Hepatocyte (in vitro differentiated cells): ENCODE data around the gene EXOC8.

Experiments
- CTCF ChIP-seq: fragments of 200-600 bp; sonication (generic); IDR thresholded peaks from 2 replicates; pipeline ENCODE4 v1.5.1; 2016; ENCODE audit warnings: antibody characterized with exemption, mild to moderate bottlenecking; ENCODE audit not compliant: poor library complexity
- EZH2 ChIP-seq: fragments of 200-600 bp; sonication (generic); IDR thresholded peaks from 2 replicates; pipeline ENCODE4 v1.6.1; 2016; ENCODE audit warnings: antibody characterized with exemption, mild to moderate bottlenecking, borderline replicate concordance
- EZH2phosphoT487 ChIP-seq: fragments of 200-600 bp; sonication (generic); IDR thresholded peaks from one replicate; pipeline ENCODE4 v1.6.1; 2018; ENCODE audit warnings: antibody characterized with exemption, mild to moderate bottlenecking, low read depth, moderate library complexity; ENCODE audit not compliant: unreplicated experiment, severe bottlenecking

- TF ChIP-seq CTCF: no peak
- no peak for TF ChIP-seq EZH2
- no peak for TF ChIP-seq EZH2phosphoT487
These were observed 595 bp downstream of the EXOC8 start for GRCh38 chr1:231337043-231337471.
